ENCODE measurements around the gene KRTAP4-12. TPM values are rescaled to one million over a fixed set of nuclear protein-coding genes. Genes with fewer than 3 reads are reported as not detected.
"Not testable (repeated sequence)": the region's sequence is repeated elsewhere in the genome, so short reads cannot be mapped to it uniquely, and the experiment has no call there.

The KRTAP4-12 gene
- total RNA-seq, 1 experiment from 2014 or later: not detected

DNA sequence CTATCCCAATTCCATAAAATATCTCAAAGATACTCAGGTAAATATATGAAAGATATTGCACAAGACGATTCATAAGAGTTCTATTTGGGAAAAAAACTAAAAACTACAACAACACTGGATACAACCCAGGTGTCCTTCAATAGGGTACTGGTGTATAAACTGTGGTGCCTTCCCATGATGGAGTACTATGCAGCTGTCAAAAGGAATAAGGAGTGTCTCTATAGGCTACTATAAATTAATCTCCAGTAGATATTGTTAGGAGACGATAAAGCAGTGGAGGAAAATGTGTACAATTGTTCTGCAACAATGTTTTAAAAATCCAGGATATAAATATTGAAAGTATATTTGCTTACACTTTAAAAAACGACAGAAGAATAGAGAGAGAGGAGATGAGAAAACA lies 2.4 kb upstream of the KRTAP4-12 start:
- DNase-seq (ENCODE audit: low spot score): no peak

DNA sequence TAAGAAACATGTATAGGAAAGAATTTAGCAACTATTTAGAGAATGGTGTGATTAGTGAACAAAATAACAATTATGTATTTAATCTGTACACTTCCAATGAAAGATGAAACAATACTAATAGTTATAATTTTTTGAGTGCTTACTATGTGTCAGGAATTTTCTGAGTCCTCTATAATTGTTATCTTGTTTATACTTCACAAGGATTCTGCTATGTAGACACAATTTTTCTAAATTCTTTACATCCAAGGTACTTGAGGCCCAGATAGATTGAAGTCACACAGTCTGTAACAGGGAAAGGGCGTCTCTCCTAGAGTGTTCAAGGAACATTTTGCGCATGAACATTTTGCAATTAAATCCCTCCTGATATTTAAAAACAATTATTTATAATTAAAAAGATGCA lies 1.1 kb upstream of the KRTAP4-12 start:
- no peak for DNase-seq (ENCODE audit: low spot score)

DNA sequence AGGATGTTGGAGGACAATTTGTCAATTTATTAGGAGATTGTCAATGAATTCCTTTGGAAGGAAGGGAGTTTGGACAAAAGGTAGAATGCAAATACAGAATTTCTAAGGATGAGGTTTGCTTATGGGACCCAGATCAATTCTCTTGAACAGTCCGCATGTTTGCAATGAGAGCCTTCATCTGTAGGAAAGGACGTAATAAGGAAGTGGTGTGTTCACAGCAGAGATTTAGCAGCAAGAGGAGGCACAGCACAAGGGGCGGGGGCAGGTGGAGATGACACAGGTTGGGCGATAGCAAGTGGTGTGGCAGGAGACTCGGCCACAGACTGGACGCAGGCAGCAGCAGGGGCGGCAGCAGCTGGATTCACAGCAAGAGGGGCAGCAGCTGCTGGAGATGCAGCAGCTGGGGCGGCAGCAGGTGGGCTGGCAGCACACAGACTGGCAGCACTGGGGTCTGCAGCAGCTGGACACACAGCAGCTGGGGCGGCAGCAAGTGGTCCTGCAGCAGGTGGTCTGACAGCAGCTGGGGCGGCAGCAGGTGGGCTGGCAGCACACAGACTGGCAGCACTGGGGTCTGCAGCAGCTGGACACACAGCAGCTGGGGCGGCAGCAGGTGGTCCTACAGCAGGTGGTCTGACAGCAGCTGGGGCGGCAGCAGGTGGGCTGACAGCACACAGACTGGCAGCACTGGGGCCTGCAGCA lies 541 bp downstream of the KRTAP4-12 start:
- DNase-seq (ENCODE audit: low spot score): not testable (repeated sequence)

DNA sequence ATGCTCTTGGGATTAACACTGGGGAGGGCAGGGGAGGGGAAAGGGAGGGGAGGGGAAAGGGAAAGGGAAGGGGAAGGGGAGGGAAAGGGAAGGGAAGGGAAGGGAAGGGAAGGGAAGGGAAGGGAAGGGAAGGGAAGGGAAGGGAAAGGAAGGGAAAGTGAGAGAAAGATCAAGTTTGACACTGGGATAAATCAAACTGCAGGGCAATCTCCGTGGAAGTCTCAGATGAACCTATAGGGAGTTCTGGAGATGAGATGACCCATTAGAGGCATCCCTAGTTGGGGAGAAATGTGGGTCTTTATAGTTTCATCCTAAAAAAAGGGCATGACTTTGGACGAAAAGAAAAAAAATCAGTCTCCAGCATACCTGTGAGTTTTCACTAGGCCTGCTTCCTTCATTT lies 2.2 kb downstream of the KRTAP4-12 start:
- DNase-seq (ENCODE audit: low spot score): no peak

DNA sequence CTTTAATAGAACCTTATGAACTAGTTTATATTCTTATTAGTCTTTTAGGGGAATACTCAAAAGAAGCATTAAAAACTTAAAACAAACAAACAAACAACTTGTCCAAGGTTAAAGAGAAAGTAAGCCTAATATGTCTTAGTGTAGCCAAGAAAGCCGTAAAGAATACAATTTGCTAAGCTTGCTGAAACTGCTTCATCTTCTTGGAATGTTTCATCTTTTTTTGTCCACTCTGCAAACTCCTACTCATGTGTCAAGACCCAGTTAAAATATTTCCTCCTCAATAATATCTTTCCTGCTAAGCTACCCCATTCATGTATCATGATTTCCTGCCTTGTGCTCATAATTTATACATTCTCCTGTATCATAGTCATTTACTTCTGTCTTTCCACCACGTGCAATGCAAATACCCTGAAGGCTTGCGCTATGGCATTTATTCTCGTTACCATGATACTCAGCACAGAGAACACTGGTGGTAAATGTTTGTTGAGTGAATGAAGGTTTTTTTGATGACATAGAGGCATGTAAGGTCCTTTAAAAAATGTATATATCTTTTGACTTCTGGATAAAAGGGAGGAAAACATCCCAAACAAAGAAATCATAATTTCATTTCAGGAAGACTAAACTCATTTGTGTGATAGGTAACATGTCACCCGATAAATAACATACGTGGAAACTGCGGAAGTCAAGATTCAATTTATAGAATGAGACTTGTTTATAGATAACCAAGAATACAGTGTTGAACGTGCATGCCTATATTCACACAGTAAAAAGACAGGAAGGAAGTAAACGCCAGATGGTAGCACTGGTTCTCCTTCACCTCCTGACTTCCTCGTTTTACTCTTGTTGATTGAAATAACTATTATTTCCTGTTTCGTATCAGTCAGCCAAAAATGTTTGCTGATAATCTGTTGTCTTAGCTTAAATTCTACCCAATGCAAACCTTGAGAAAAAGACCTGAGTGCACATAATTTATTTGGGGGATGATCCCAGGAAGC lies 4.0 kb downstream of the KRTAP4-12 start:
- DNase-seq (ENCODE audit: low spot score): not testable (repeated sequence)

DNA sequence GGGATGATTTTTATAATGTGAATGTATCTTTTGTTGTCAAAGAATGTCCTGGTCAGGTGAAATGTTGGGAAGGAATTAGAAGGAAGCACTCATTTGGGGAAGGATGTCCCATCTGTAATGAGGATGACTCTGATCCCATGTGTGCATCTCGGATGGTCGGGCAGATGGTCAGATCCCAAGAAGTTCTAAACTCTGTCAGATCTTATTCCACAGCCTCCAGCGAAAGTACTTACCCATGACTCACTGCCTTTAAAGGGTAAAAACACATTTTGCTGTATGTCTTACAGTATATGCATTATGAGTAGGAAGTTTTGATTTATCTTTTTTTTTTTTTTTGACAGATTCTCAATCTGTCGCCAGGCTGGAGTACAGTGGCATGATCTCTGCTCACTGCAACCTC lies 5.3 kb downstream of the KRTAP4-12 start:
- no peak for DNase-seq (ENCODE audit: low spot score)

DNA sequence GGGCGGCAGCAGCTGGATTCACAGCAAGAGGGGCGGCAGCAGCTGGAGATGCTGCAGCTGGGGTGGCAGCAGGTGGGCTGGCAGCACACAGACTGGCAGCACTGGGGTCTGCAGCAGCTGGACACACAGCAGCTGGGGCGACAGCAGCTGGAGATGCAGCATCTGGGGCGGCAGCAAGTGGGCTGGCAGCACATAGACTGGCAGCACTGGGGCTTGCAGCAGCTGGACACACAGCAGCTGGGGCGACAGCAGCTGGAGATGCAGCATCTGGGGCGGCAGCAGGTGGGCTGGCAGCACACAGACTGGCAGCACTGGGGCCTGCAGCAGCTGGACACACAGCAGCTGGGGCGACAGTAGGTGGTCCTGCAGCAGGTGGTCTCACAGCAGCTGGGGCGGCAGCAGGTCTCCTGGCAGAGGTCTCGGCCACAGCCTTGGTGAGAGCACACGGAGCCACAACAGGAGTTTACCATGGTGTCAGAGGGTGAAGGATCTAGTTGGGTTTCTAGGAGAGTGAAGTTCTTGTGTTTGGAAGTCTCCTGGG lies 6.1 kb downstream of the KRTAP4-12 start, which contains the start of gene KRTAP4-11:
Gene KRTAP4-11 (minus strand): TSS at position 528 of the 541 bp plus-strand sequence. CDS start 58 bp downstream, at position 470.
- not testable (repeated sequence) for DNase-seq (ENCODE audit: low spot score)

DNA sequence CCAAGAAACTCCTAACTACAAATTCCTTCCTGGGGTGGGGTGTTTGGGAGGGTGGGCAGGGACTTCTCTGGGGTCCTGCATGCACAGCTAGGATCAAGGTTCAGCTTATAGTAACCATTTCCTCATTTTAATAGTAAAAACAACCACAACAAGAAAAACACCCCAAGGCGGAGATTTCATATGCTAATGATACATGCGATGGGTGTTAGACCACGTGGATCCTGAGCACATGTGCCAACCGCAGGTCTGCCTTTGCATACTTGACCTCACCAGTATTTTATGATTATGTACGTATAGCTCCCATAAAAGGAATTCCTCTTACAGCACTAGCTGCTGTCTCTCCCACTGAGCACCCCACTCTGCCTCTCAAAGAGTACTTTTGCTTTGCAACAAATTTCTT lies 7.7 kb downstream of the KRTAP4-12 start:
- DNase-seq (ENCODE audit: low spot score): no peak

DNA sequence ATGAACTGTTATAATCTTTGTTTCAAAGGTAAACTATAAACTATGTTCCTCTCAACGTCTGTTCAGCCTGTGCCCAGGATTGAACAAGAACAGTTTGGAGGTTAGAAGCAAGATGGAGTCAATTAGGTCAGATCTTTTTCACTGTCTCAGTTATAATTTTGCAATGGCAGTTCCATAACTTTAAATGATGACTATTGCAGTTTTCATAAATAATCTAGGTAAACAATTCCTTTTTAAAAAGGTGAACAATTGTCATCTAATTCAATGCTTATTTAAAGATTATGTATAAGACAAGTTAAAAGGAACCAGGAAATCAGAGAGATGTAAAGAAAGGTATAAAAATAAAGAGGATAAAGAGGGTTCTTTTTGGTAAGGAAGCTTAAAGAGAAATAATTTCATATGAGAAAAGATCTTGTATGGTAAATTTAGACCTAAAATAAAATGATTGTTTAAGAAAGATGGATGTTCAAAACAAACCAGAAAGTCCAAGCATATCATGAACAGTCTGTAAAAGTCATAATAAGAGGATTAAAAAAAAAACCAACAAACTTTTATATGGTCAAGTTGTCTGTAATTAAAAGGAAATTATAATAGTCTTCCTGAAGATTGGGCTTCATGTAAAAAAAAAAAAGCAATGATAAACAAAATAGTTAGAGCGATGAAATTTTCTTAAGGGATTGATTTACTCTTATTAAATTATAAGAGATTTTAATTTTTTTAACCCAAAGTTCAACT lies 12.7 kb downstream of the KRTAP4-12 start:
- DNase-seq (ENCODE audit: low spot score): no peak

DNA sequence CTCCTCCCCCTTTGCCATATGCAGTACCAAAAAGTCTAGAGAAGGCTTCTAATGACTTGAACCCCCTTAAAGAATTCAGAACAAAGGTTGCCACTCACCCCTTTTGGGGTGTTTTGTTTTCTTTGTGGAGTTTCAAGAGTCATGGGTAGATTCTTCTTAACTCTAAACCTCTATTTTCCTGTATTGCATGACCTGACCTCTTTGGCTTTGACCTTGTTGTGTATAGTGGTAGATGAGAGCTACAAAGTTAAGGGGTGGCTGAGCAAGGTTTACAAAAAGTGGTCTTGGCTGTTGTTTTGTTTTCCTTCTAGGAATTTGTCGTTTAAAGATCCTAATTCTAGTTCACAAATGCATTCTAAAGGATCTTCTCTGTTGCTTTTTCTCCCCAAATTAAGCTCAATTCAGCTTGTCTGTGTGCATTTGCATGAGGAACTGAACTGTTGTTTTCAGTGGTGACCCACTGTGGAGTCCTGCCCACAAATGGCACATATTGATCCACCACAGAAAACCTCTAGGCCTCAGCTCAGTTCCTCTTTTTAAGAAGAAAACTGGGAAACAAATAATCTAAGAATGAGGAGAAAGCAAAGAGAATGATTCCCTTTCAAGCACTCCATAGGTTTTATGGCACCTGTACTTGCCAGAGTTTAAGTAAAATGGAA lies 15.1 kb downstream of the KRTAP4-12 start:
- DNase-seq (ENCODE audit: low spot score): not testable (repeated sequence)

DNA sequence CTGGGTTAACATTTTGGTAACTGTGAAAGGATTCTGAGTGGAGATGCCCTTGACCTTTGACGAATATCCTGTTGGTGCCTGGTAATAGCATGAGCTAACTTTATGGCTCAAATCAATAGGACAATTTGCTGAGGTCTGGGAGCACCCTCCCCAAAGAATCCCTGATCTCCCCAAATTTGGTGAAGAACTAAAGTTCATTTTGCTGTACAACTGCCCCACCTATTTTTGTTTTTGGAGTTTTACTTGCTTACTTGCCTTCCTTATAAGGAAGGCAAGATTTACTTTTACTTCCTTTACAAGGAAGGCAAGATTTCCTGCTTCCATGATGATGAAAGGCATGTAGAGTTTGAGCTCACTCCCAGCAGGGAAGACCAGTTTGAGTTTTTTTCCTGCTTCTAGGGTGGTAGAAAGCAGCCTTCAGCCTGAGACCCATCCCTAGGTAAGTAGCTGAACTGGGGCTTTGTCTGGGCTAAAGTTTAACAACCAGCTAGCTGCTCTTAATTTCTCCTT lies 16.0 kb downstream of the KRTAP4-12 start:
- DNase-seq (ENCODE audit: low spot score): no peak

DNA sequence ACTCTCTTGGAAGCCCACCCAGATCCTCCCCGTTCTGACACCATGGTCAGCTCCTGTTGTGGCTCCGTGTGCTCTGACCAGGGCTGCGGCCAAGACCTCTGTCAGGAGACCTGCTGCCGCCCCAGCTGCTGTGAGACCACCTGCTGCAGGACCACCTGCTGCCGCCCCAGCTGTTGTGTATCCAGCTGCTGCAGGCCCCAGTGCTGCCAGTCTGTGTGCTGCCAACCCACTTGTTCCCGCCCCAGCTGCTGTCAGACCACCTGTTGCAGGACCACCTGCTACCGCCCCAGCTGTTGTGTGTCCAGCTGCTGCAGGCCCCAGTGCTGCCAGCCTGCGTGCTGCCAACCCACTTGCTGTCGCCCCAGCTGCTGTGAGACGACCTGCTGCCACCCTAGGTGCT lies 18.6 kb downstream of the KRTAP4-12 start, which contains the start of gene KRTAP4-9:
Gene KRTAP4-9 (plus strand): TSS at position 43 of the 400 bp plus-strand sequence. CDS start 0 bp downstream, at position 43.
- not testable (repeated sequence) for DNase-seq (ENCODE audit: low spot score)

DNA sequence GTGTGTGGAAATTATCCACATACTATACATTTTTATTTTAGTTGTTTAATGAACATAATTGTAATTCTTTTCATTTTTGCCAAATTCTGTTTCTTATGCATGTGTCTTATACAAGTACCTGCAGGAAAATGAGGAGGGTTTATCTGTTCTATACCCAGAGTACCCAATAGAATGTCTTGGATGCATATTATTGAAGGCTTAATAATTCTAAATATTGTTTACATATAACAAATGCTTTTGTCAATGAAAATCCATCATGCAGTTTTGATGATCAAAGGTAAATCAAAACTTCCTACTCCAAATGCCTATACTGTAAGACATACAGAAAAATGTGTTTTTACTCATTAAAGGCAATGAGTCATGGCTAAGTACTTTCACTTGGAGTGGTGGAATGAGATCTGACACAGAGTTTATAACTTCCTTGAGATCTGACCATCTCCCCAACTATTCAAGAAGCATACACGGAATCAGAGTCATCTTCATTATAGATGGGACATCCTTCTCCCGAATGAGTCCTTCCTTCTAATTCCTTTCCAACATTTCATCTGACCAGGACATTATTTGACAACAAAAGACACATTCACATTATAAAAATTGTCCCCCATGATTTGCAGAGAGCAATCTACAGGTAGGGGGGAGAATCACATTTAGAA lies 19.5 kb downstream of the KRTAP4-12 start:
- not testable (repeated sequence) for DNase-seq (ENCODE audit: low spot score)

DNA sequence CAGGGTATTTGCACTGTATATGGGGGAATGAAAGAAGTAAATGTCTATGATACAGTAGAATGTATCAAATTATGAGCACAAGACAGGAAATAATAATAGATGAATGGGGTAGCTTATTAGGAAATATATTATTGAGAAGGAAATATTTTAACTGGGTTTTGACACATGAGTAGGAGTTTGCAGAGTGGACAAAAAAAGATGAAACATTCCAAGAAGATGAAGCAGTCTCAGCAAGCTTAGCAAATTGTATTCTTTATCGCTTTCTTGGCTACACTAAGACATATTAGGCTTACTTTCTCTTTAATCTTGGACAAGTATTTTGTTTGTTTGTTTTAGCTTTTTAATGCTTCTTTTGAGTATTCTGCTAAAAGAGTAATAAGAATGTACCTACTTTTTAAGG lies 20.1 kb downstream of the KRTAP4-12 start:
- no peak for DNase-seq (ENCODE audit: low spot score)

DNA sequence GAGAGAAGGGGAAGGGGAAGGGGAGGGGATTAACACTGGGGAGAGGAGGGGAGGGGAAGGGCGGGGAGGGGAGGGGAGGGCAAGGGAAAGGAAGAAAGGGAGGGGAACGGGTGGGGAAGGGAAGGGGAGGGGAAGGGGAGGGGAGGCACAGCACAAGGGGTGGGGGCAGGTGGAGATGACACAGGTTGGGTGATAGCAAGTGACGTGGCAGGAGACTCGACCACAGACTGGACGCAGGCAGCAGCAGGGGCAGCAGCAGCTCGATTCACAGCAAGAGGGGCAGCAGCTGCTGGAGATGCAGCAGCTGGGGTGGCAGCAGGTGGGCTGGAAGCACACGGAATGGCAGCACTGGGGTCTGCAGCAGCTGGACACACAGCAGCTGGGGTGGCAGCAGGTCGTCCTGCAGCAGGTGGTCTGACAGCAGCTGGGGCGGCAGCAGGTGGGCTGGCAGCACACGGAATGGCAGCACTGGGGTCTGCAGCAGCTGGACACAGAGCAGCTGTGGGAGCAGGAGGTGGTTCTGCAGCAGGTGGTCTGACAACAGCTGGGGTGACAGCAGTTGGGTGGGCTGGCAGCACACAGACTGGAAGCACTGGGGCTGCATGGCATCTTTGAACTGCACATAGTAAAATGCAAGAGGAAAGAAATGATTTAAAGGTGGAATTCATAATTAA lies 22.3 kb downstream of the KRTAP4-12 start, which contains the start of gene KRTAP4-16:
Gene KRTAP4-16 (minus strand): TSS at position 624 of the 674 bp plus-strand sequence. CDS start 0 bp downstream, at position 624.
- no peak for DNase-seq (ENCODE audit: low spot score)

DNA sequence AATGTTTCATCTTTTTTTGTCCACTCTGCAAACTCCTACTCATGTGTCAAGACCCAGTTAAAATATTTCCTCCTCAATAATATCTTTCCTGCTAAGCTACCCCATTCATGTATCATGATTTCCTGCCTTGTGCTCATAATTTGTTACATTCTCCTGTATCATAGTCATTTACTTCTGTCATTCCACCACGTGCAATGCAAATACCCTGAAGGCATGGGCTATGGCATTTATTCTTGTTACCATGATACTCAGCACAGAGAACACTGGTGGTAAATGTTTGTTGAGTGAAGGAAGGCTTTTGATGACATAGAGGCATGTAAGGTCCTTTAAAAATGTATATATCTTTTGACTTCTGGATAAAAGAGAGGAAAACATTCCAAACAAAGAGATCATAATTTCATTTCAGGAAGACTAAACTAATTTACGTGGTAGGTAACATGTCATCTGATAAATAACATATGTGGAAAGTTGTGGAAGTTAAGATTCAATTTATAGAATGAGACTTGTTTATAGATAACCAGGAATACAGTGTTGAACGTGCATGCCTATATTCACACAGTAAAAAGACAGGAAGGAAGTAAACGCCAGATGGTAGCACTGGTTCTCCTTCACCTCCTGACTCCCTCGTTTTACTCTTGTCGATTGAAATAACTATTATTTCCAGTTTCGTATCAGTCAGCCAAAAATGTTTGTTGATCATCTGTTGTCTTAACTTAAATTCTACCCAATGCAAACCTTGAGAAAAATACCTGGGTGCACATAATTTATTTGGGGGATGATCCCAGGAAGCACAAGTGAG lies 24.1 kb downstream of the KRTAP4-12 start:
- not testable (repeated sequence) for DNase-seq (ENCODE audit: low spot score)

DNA sequence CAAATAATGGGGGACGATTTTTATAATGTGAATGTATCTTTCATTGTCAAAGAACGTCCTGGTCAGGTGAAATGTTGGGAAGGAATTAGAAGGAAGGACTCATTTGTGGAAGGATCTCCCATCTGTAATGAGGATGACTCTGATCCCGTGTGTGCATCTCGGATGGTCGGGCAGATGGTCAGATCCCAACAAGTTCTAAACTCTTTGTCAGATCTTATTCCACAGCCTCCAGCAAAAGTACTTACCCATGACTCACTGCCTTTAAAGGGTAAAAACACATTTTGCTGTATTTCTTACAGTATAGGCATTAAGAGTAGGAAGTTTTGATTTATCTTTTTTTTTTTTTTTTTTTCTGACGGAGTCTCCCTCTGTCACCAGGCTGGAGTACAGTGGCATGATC lies 25.5 kb downstream of the KRTAP4-12 start:
- no peak for DNase-seq (ENCODE audit: low spot score)

DNA sequence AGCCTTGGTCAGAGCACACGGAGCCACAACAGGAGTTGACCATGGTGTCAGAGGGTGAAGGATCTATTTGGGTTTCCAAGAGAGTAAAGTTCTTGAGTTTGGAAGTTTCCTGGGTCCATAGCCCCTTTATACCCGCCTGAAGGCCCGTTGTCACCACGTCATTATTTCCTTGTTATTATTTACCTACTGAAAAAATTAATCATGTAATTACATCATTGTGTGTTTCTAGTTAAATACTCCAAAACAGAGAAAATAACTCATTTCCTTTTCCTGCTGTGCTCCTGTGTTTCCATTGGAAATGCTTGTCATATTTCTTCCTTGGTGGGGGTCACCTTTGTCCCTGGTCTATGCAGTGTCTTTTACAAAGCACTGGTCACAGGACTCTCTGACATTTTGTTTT lies 25.9 kb downstream of the KRTAP4-12 start, which contains the start of gene KRTAP4-8:
Gene KRTAP4-8 (minus strand): TSS at position 101 of the 400 bp plus-strand sequence. CDS start 58 bp downstream, at position 43.
- DNase-seq (ENCODE audit: low spot score): no peak
